GM21737 (cell line): Measurements from ENCODE around the gene RBMS2.

Experiments used
- ATAC-seq: cut with Tn5 transposase; IDR thresholded peaks from one replicate; pipeline ENCODE4 v1.9.1; 2021; ENCODE audit warnings: mild to moderate bottlenecking, moderate library complexity; ENCODE audit not compliant: unreplicated experiment

Gene RBMS2

GRCh38 chr12:56628671-56629458 lies 107.2 kb downstream of the RBMS2 start:
- ATAC-seq: no peak

- no peak for ATAC-seq
Measured at GRCh38 chr12:56629459-56630179, 108.0 kb downstream of the RBMS2 start.

DNA sequence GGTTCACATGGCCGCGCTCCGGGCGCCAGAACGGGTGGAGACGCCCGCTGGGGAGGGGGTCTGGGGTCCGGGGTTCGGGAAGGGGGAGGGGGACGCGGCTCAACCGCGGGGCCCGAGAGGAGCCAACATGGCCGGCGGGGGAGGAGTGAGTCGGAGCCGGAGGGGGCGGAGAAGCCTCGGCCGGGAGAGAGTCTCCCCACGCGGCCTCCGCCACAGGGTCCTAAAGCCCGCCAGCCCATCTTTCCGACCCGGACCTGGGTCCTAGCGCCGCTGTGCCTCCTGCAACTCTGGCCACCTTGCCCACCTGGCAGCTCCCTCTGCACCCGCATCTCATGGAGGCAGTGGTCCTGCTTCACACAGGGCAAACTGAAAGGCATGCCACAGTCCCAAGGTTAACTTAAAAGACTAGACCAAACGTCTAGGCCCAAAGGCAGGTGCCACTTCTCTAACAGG lies 108.6 kb downstream of the RBMS2 start, which contains the start of gene BAZ2A:
Gene BAZ2A (minus strand): TSS at position 147 of the 453 bp plus-strand sequence. CDS start 12,796 bp downstream, outside the sequence.
- ATAC-seq: peak; percentile 49

- ATAC-seq: peak; percentile 13
Measured at GRCh38 chr12:56631790-56632700, 110.4 kb downstream of the RBMS2 start.

- ATAC-seq: no peak
Measured at GRCh38 chr12:56632701-56633467, 111.3 kb downstream of the RBMS2 start.

- ATAC-seq: no peak
Measured at GRCh38 chr12:56633468-56634241, 112.0 kb downstream of the RBMS2 start.

DNA sequence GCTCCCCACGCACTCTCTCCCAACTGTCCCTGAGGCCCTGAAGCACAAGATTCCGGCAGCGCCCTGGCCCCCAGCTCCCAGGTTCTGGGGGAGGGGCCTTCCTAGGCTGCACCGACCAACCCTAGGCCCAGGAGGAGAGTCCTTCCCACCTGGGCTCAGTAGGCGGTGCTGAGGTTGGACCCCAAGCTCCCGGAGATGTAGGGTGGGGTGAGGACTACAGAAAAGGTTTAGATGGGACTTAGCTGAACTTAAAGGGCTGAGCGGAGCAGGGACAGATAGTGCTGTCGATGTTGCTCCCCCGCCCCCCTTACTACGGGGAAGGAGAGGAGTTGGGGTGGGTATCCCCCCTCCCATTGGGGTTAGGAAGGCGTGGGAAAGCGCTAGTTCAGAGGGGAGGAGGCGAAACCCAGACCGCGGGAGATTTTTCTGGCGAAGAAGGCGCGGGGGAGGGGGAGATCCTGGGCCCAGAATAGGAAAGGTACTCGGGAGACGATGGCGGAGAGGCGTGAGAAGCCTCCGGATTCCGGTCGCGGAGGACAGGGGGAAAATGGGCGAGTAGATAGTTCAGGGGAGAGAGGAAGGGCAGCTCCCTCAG lies 112.7 kb downstream of the RBMS2 start:
- no peak for ATAC-seq

GRCh38 chr12:56634837-56635791 lies 113.5 kb downstream of the RBMS2 start:
- ATAC-seq: peak; percentile 20

- ATAC-seq: peak; percentile 41
Measured at GRCh38 chr12:56635806-56636674, 114.4 kb downstream of the RBMS2 start.

DNA sequence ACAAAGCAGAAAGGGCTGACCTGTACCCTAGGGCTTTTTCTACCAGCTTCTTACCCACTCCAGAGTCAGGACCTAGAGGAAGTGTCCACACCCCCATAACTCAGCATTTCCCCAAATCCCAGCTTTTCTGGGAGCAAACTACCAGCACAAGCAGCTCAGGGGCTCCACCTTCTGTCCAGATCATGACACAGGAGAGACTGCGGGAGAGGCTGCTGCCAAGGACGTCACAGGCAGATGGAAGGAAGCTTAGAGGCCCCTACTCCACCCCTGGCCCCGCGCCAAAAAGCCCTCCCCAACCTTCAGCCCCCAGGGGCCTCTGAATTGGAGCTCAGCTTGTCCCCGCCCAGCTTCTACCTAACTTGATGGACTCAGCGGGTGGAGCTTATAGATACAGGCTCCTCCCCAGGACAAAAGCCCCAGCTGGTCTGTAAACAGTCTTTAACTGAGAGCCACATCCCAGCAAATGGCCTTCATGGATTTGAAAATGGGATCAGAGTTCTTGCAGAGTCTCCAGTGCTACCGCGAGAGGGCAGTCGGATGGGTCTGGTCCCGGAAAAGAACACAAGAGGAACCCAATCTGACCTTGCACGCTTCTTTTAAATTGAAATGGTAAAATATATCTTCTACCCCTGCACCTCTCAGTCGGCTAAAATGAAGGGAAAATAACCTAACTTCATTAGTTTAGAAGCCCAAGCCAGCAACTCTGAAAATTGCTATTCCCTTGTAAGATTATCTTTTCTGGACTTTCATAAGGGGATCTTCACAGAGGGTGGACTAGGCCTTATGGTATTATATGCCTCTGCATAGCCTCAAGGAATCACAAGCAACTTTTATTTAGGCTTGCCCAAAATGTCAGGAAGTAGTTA lies 115.3 kb downstream of the RBMS2 start:
- ATAC-seq: peak; percentile 46

- no peak for ATAC-seq
Measured at GRCh38 chr12:56637621-56638020, 116.0 kb downstream of the RBMS2 start.

- no peak for ATAC-seq
Measured at GRCh38 chr12:56641219-56641618, 119.6 kb downstream of the RBMS2 start.

DNA sequence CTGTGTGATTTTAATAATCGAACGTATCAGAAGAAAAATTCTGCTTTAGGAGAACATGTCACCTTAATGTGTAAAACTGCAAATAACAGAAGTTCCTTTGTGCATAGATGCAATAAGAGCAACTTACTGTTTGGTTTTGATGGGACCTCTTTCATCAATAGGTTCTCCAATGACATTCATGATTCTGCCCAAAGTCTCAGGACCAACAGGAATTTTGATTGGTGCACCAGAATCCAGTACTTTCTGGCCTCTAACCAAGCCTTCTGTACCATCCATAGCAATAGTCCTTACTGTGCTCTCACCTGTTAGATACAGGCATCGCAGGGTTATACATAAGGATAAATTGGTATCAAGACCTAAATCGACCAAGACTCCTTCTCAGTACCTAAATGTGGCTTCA lies 123.0 kb downstream of the RBMS2 start:
- no peak for ATAC-seq

DNA sequence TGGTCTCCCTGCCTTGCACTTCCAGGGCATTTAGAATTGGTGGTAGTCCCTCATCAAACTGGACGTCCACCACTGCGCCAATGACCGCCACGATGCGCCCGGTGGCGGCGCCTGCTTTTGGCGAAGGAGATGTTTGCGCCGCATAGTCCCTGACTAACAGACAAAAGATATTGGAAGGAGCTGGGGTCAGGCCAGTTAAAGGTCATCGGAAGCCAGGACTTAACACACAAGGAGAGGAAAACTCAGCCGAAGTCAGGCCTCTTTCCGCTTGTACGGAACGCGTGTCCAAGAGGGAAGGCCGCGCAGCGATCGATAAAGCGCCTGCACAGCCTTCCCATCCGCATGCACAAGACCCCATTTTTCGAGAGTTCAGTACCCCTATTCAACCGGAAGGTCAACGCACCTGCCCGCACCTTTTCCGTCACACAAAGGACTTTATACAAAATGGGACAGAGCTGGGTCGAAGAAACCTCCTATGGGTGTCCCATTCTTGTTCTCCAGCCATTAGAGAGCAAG lies 123.6 kb downstream of the RBMS2 start:
- ATAC-seq: no peak
